Activated naive CD8-positive, alpha-beta T cell treated with anti-CD3 and anti-CD28 coated beads, Interleukin-2, amount 10 ng/mL, durations not matched to agents 7 days and 5 days (primary cell): Measurements from ENCODE around the gene TMC3. TPM values are rescaled to one million over a fixed set of nuclear protein-coding genes. Genes with fewer than 3 reads are reported as not detected.
"Not testable (repeated sequence)": the region's sequence is repeated elsewhere in the genome, so short reads cannot be mapped to it uniquely, and the experiment has no call there.

Source experiments
- ATAC-seq: fragments of 150-1000 bp; cut with Tn5 transposase; one replicate; pipeline ENCODE4 v1.10.0; 2021; ENCODE audit warnings: low read depth, moderate library complexity
- POLR2A ChIA-PET: fragments of 350-600 bp; sonication (Branson Sonifier 250); formaldehyde crosslinking; loops from one replicate; lab custom pipeline; 2021; ENCODE audit warnings: antibody characterized with exemption; lab: Charles Lee
- DNase-seq: peaks from one replicate; pipeline ENCODE4 v3.0.0; 2021
- H3K27ac Mint-ChIP-seq: one replicate; pipeline ENCODE4 v1.8.0; 2022; ENCODE audit warnings: mild to moderate bottlenecking, mixed read lengths
- H3K27me3 Mint-ChIP-seq: one replicate; pipeline ENCODE4 v1.8.0; 2022; ENCODE audit warnings: mild to moderate bottlenecking, moderate library complexity, mixed read lengths
- H3K36me3 Mint-ChIP-seq: one replicate; pipeline ENCODE4 v1.8.0; 2021; ENCODE audit warnings: mild to moderate bottlenecking, mixed read lengths
- H3K4me1 Mint-ChIP-seq: one replicate; pipeline ENCODE4 v1.8.0; 2021; ENCODE audit warnings: mixed read lengths
- H3K4me3 Mint-ChIP-seq: one replicate; pipeline ENCODE4 v1.8.0; 2022; ENCODE audit warnings: mild to moderate bottlenecking, moderate library complexity, mixed read lengths
- H3K9me3 Mint-ChIP-seq: one replicate; pipeline ENCODE4 v1.8.0; 2021; ENCODE audit warnings: mixed read lengths
- total RNA-seq, 2 experiments: library from RNA; stranded (reverse); gene quantifications; one replicate each; pipeline ENCODE4 v1.2.3, GENCODE V29; 2021

The TMC3 gene
- total RNA-seq, 2 experiments from 2014 or later = not detected

GRCh38 chr15:81334768-81335435, 39.1 kb downstream of the TMC3 start:
- no peaks in the 10 kb centered on the region for H3K27me3 Mint-ChIP-seq
- H3K4me1 Mint-ChIP-seq = peaks cover 4% of the 10 kb centered on the region
- no peak overlapping the region for H3K4me3 Mint-ChIP-seq
- no peaks in the 10 kb centered on the region for H3K9me3 Mint-ChIP-seq
- no peak overlapping the region for H3K27ac Mint-ChIP-seq
- H3K36me3 Mint-ChIP-seq = no peaks in the 10 kb centered on the region
- no peak for ATAC-seq
- no peak for DNase-seq
- POLR2A ChIA-PET = interaction anchor here (1.1 kb wide), 1 partner anchor 43 kb away, joined by 4 read pairs; no protein-coding TSS in a partner anchor

DNA sequence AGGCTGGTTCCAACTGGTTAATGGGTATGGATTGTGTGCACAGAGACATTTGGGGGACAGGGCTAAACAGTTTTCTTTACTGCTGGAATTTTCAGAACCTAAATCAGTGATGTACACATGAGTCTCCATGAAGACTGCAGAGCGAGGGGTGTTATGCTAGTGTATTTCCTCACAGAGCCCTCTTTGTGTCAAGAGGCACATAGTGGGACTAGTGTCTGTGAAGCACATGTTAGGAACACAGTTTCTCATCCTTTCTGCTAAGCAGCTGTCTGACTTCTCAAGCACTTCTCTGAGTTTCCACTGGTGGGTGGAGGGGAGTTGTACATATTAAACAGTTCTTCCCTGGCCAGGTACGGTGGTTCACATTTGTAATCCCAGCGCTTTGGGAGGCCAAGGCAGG, 40.6 kb downstream of the TMC3 start:
- POLR2A ChIA-PET = no interaction called here
- Mint-ChIP-seq H3K9me3 (no peaks in the 10 kb centered on the region), H3K27ac (no peak overlapping the region), H3K27me3 (no peaks in the 10 kb centered on the region), H3K4me1 (peaks cover 4% of the 10 kb centered on the region), H3K4me3 (no peak overlapping the region), H3K36me3 (no peaks in the 10 kb centered on the region)
- DNase-seq (no peak), ATAC-seq (no peak)

GRCh38 chr15:81332326-81332725, 41.7 kb downstream of the TMC3 start:
- peaks cover 3% of the 10 kb centered on the region for H3K36me3 Mint-ChIP-seq
- DNase-seq = no peak
- no peak overlapping the region for H3K27ac Mint-ChIP-seq
- no peaks in the 10 kb centered on the region for H3K9me3 Mint-ChIP-seq
- no peaks in the 10 kb centered on the region for H3K27me3 Mint-ChIP-seq
- H3K4me3 Mint-ChIP-seq = no peak overlapping the region
- H3K4me1 Mint-ChIP-seq = peaks cover 4% of the 10 kb centered on the region
- POLR2A ChIA-PET = no interaction called here
- ATAC-seq = no peak

- peaks cover 3% of the 10 kb centered on the region for H3K36me3 Mint-ChIP-seq
- no peak overlapping the region for H3K4me3 Mint-ChIP-seq
- POLR2A ChIA-PET = no interaction called here
- no peak overlapping the region for H3K27ac Mint-ChIP-seq
- ATAC-seq (no peak), DNase-seq (no peak)
- no peaks in the 10 kb centered on the region for H3K9me3 Mint-ChIP-seq
- H3K27me3 Mint-ChIP-seq = no peaks in the 10 kb centered on the region
- peaks cover 8% of the 10 kb centered on the region for H3K4me1 Mint-ChIP-seq
These were observed 42.4 kb downstream of the TMC3 start for GRCh38 chr15:81331600-81331999.

- ATAC-seq, POLR2A ChIA-PET, DNase-seq, H3K4me1 Mint-ChIP-seq, H3K9me3 Mint-ChIP-seq, H3K36me3 Mint-ChIP-seq, H3K27me3 Mint-ChIP-seq, H3K27ac Mint-ChIP-seq: not testable (repeated sequence)
- H3K4me3 Mint-ChIP-seq = peak overlapping the region; percentile 0
These were observed 42.9 kb downstream of the TMC3 start for GRCh38 chr15:81331141-81331540.

DNA sequence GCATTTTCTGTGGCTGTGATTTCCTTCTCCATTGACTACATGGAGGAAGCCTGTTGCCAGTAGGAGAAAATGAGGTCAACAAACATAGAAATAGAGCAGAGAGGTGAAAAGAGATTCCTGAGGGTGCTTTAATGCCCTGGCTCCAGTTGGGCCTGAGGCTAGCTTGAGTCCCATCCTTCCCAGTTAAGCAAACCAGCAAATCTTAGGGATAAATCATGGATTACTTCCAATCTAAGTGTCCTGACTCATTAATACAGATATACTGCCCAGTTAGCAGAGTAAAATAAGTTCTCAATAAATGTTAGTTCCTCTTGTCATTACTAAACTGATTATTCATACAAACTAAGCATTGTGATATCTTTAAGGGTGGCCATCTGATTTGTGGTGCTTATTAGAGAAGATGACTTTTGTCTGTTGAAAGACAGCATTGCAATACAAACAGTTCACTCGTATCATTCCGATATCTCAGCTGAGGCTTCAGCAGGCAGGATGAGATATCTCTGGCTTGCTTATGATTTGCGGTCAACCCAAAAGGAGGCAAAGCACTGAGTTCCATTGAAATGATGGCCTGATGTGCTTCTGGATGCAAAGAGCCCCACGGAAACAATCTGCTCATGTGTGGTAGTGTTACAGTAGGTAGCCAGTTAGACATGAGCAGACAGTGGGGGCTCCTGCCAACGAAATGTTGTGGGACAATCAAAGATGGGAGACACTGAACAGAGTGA, 43.5 kb downstream of the TMC3 start:
- Mint-ChIP-seq H3K4me3 (no peak overlapping the region), H3K27ac (no peak overlapping the region)

DNA sequence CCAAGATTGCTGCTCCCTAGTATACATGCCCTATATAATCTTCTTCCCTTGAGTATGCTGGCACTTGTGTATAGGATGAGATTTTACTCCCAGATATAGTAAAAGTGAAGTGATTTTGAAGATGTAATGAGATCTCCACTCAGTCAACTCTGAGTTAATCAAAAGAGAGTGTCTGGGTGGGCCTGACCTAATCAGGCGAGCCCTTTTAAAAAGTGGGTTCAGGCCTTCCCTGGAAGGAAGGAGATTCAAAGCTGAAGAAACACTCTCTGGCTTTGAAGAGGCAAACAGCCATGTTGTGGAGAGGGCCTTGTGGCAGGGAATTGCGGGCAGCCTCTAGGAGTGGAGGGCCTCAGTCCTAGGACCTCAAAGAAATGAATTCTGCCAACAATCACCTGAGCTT, 44.6 kb downstream of the TMC3 start:
- POLR2A ChIA-PET = no interaction called here
- DNase-seq (no peak), ATAC-seq (no peak)
- Mint-ChIP-seq H3K4me3 (no peak overlapping the region), H3K27ac (no peak overlapping the region), H3K9me3 (no peaks in the 10 kb centered on the region), H3K4me1 (peaks cover 14% of the 10 kb centered on the region), H3K27me3 (no peaks in the 10 kb centered on the region), H3K36me3 (peaks cover 3% of the 10 kb centered on the region)

More for the DNA sequence above, 43.5 kb downstream of the TMC3 start:
- Mint-ChIP-seq H3K4me1 (peaks cover 8% of the 10 kb centered on the region), H3K9me3 (no peaks in the 10 kb centered on the region), H3K36me3 (peaks cover 3% of the 10 kb centered on the region), H3K27me3 (no peaks in the 10 kb centered on the region)
- DNase-seq (no peak), ATAC-seq (no peak)
- POLR2A ChIA-PET = no interaction called here

- H3K4me3 Mint-ChIP-seq = no peak overlapping the region
- H3K9me3 Mint-ChIP-seq = no peaks in the 10 kb centered on the region
- H3K4me1 Mint-ChIP-seq = peaks cover 23% of the 10 kb centered on the region
- ATAC-seq = no peak
- POLR2A ChIA-PET = interaction anchor here (0.9 to 1.4 kb wide), 3 partner anchors 18 to 326 kb away, joined by 3 read pairs; no protein-coding TSS in a partner anchor
- DNase-seq = no peak
- H3K36me3 Mint-ChIP-seq = peaks cover 3% of the 10 kb centered on the region
- H3K27ac Mint-ChIP-seq = no peak overlapping the region
- no peaks in the 10 kb centered on the region for H3K27me3 Mint-ChIP-seq
These were observed 46.5 kb downstream of the TMC3 start for GRCh38 chr15:81327516-81327915.

DNA sequence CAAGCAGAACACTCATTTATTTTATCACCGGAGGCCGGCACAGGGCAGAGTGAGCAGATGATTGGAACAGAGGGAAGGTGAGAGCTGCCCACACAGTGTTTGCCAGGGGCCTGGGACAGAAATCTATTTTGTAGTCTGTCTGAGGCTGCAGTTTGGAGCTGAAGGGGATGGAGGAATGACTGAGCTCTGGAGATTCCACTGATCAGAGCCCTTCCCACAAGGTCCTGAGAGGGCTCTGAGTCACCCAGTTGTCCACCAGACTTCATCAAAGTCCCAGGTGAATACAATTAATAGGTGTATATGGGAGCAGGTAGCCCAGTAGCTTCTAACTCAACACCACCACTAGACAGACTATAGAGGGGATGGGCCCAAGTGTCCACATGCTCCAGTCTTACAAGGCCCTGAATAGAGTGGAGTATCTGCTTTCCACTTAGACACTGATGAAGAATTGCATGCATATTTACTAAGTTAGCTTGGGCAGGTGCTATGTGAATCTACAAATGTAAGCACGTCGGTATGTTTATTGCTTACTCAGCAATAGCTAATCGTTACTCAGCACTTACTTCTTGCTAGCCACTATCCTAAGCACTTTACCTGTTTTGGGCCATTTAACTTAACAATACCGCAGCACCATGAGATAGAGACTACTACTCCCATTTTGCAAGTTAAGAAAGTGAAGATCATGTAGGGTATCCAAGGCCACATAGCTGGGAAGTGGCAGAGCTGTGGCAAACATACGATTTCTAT, 47.4 kb downstream of the TMC3 start:
- ATAC-seq (no peak), DNase-seq (no peak)
- no peak overlapping the region for H3K4me3 Mint-ChIP-seq
- H3K27ac Mint-ChIP-seq = no peak overlapping the region
- no peaks in the 10 kb centered on the region for H3K9me3 Mint-ChIP-seq
- H3K4me1 Mint-ChIP-seq = peaks cover 29% of the 10 kb centered on the region
- peaks cover 3% of the 10 kb centered on the region for H3K36me3 Mint-ChIP-seq
- H3K27me3 Mint-ChIP-seq = no peaks in the 10 kb centered on the region
- POLR2A ChIA-PET = interaction anchor here (0.9 to 1.4 kb wide), 3 partner anchors 18 to 325 kb away, joined by 3 read pairs; no protein-coding TSS in a partner anchor

DNA sequence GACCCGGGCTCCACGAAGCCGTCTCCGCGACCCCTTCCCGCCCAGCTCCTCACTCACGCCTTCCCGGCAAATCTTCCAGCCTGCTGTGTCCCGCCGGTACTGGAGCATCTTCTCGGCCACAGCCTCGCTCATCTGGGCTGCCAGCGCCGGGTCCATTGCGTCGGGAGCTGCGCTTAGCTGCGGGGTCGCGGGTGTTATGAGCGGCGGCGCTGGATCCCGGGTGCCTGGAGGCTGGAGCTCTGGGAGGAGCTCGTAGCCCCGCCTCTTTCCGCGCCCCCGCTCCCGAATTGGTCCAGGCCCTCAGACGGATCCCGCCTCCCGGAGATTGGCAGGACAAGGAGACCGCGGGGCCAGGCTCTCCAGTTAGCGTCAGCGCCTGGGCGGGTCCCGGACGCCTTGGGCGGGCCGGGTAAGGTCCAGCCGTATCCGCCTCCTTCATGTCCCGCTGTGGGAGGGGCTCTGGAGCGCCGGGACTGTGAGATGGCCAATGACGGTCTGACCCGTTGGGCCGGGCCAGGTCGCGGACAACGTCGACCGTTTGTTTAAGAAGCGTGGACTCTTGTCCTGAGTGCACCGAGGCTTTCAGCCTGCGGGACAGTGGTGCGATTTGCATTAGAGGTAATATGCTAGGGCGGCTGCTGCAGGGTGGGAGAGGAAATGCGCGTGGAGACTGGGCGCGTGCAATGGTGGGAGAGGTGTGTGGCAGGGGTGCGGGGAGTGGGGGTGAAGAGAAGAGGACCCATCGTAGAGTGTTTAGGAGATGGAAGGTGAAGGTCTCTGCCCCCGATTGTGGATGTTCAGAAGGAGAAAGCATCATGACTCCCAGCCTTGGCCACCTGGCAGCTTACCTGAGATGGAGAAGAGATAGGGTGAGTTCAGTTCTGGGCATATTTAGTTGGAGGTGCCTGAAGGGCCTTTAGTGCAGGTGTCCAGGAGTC, 49.8 kb downstream of the TMC3 start, which contains the start of gene STARD5:
Gene STARD5 (minus strand): TSS at position 198 of the 938 bp plus-strand sequence. CDS start 42 bp downstream, at position 156.
- peak within 1 kb of the TSS; percentile 91 for H3K27ac Mint-ChIP-seq
- peak; percentile 96 for DNase-seq
- H3K4me3 Mint-ChIP-seq = peak within 1 kb of the TSS; percentile 96
- no peaks in the 10 kb centered on the region for H3K9me3 Mint-ChIP-seq
- peak; percentile 100 for ATAC-seq
- H3K36me3 Mint-ChIP-seq = peaks cover 13% of the 10 kb centered on the region
- POLR2A ChIA-PET = interaction anchor here (0.7 to 3.7 kb wide), 9 partner anchors 15 to 47 kb away, joined by 3 to 26 read pairs (median 6); no protein-coding TSS in a partner anchor
- peaks cover 25% of the 10 kb centered on the region for H3K4me1 Mint-ChIP-seq
- H3K27me3 Mint-ChIP-seq = no peaks in the 10 kb centered on the region

GRCh38 chr15:81323559-81323943, 50.5 kb downstream of the TMC3 start:
- H3K27me3 Mint-ChIP-seq = no peaks in the 10 kb centered on the region
- H3K4me1 Mint-ChIP-seq = peaks cover 25% of the 10 kb centered on the region
- ATAC-seq (no peak), DNase-seq (no peak)
- POLR2A ChIA-PET = interaction anchor here (1.0 to 3.7 kb wide), 8 partner anchors 14 to 47 kb away, joined by 4 to 26 read pairs (median 6); no protein-coding TSS in a partner anchor
- peaks cover 15% of the 10 kb centered on the region for H3K36me3 Mint-ChIP-seq
- H3K27ac Mint-ChIP-seq = peak overlapping the region; percentile 91
- H3K4me3 Mint-ChIP-seq = peak overlapping the region; percentile 96
- no peaks in the 10 kb centered on the region for H3K9me3 Mint-ChIP-seq

DNA sequence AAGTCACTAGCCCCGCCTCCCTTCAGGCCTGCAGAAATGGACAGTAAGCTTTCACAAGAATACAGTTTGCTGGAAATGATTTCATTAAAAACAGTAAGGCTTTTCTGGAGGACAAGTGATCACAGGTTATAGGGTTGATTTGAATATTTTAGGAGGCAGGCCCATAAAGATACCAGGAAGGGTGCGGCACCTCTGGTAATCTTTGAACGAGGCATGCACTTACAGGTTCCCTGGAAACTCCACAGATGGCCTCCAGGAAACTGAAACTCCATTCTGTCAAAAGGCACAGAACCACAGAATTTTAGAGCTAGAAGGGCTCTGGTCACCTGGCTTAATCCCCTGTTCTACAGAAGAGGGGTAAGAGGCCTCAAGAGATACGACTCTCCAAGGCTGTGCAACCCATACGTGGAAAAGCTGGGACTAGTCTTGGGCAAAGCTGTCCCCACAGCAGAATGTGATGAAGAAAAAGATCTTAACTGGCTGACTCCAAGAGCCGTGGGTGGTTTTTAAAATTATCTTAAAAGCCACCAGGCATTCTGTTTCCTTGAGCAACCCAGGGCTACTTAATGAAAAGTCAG, 51.2 kb downstream of the TMC3 start:
- Mint-ChIP-seq H3K27me3 (no peaks in the 10 kb centered on the region), H3K4me1 (peaks cover 27% of the 10 kb centered on the region), H3K27ac (peak overlapping the region; percentile 40), H3K36me3 (peaks cover 16% of the 10 kb centered on the region), H3K4me3 (peak overlapping the region; percentile 75), H3K9me3 (no peaks in the 10 kb centered on the region)
- POLR2A ChIA-PET = interaction anchor here (0.7 to 3.7 kb wide), 3 partner anchors 13 to 25 kb away, joined by 3 to 26 read pairs (median 16); no protein-coding TSS in a partner anchor
- DNase-seq = no peak
- no peak for ATAC-seq
